Thoracic aorta (tissue), 2 donors: ENCODE measurements around the gene FAM174C. TPM values are rescaled to one million over a fixed set of nuclear protein-coding genes. Genes with fewer than 3 reads are reported as not detected.
A peak's percentile ranks its signal among the peaks of the same experiment; 100 is the strongest.

ENCODE experiments used
- ATAC-seq: fragments of 150-250 bp; one replicate; pipeline ENCODE4 v1.8.0; 2017; ENCODE audit warnings: low read depth; ENCODE audit not compliant: insufficient number of reproducible peaks, low FRiP score
- DNase-seq: peaks from one replicate; pipeline ENCODE4 v3.0.0-alpha.2; 2020; ENCODE audit warnings: low spot score
- H3K27ac ChIP-seq, 2 donors: fragments of 200-600 bp; sonication (generic); 1 replicate in 1 of 2; 2 replicates in 1 of 2; pipeline ENCODE4 v1.5.1; 2016; ENCODE audit warnings: mild to moderate bottlenecking in 2 of 2, moderate library complexity in 2 of 2
- H3K27me3 ChIP-seq: fragments of 200-600 bp; sonication (generic); replicated peaks from 2 replicates; pipeline ENCODE4 v1.6.0; 2016; ENCODE audit warnings: mild to moderate bottlenecking; ENCODE audit not compliant: insufficient read depth
- H3K36me3 ChIP-seq: fragments of 200-600 bp; sonication (generic); one replicate; pipeline ENCODE4 v1.5.1; 2016
- H3K4me1 ChIP-seq, 2 donors: fragments of 200-600 bp; sonication (generic); 1 replicate in 1 of 2; 2 replicates in 1 of 2; pipeline versions ENCODE4 v1.5.1 to v1.6.0; 2016; ENCODE audit warnings: low read depth in 2 of 2, mild to moderate bottlenecking in 1 of 2; ENCODE audit not compliant: control insufficient read depth in 1 of 2
- H3K4me3 ChIP-seq: fragments of 200-600 bp; sonication (generic); 2 replicates; pipeline ENCODE4 v1.5.1; 2016; ENCODE audit warnings: mild to moderate bottlenecking
- H3K9me3 ChIP-seq: fragments of 200-600 bp; sonication (generic); 2 replicates; pipeline ENCODE4 v1.5.1; 2016
- total RNA-seq, 2 donors: library from RNA; depleted of rRNA; stranded (reverse); fragments of >200 nt; gene quantifications; one replicate each; pipeline versions ENCODE4 v1.1.0 to v1.2.3, GENCODE V29; 2016
- TF ChIP-seq, protein P1 (sequence below): fragments of 200-600 bp; sonication (generic); IDR thresholded peaks from one replicate; pipeline ENCODE4 v1.5.1; 2019; ENCODE audit warnings: antibody characterized with exemption

The FAM174C gene
- total RNA-seq, 2 donors from 2014 or later, result 18.8 to 40.8 TPM

DNA sequence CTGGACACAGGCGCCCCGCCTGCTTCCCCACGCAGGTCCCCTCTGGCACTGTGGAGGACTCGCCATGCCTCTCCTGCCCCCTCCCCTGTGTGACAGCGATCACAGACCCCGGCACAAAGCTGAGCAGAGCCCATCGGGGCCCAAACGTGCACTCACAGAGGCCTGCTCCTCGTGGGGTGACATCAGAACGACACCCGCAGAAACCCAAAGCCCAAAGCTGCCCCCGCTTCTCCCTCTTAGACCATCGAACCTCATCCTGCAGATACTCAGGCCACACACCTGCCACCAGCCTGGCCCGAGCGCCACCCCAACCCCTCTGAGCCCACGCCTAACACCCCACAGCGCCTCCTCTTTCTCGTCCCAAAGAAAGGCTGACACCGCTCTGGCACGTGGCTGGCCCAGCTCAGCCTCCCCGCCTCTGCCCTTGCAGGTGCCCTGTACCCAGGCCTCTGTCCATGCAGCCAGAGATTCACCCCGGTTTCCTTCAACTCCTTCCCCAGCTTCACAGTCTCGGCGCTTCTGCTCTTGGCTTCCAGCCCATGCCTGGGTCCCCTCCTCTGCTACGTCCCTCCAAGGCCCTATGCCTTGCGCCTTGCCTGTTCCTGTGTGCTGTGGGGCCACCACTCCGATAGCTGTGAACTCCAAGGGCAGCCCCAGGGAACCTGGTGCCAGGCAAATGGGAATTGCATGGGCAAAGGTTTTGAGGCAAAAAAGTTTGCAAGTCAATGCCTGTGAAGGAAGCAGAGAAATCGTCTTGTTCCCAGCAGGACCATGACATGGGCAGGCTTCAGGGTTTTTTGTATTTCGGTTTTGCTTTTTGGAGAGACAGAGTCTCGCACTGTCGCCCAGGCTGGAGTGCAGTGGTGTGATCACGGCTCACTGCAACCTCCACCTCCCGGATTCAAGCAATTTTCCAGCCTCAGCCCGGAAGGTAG, 36.7 kb upstream of the FAM174C start:
- Histone ChIP-seq H3K36me3 (no peaks in the 10 kb centered on the region), H3K4me3 (peak overlapping the region; percentile 65), H3K27me3 (no peaks in the 10 kb centered on the region), H3K9me3 (no peaks in the 10 kb centered on the region), H3K4me1 (peaks cover 35 to 54% of the 10 kb centered on the region in 2 donors), H3K27ac (peak overlapping the region; percentile 41 to 78)
- TF ChIP-seq, protein P1, sequence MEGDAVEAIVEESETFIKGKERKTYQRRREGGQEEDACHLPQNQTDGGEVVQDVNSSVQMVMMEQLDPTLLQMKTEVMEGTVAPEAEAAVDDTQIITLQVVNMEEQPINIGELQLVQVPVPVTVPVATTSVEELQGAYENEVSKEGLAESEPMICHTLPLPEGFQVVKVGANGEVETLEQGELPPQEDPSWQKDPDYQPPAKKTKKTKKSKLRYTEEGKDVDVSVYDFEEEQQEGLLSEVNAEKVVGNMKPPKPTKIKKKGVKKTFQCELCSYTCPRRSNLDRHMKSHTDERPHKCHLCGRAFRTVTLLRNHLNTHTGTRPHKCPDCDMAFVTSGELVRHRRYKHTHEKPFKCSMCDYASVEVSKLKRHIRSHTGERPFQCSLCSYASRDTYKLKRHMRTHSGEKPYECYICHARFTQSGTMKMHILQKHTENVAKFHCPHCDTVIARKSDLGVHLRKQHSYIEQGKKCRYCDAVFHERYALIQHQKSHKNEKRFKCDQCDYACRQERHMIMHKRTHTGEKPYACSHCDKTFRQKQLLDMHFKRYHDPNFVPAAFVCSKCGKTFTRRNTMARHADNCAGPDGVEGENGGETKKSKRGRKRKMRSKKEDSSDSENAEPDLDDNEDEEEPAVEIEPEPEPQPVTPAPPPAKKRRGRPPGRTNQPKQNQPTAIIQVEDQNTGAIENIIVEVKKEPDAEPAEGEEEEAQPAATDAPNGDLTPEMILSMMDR, result no peak
- no peak for DNase-seq
- ATAC-seq, result no peak

DNA sequence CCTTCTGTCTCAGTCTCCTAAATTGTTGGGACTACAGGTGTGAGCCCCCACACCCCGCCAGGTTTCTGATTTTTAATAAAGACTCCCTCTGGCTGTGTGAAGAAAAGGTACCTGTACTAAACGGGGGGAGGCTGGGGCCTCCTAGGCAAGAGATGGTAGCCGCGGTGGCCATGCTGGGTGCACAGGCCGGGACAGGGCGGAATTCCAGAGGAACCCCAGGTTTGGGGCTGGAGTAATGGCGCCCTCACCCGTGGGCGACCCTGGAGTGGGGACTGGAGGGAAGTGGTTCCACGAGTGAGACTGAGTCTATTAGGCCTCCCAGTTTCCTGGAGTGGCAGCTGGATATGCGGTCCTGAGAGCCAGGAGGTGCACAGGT, 35.9 kb upstream of the FAM174C start:
- no peaks in the 10 kb centered on the region for H3K27me3 ChIP-seq
- TF ChIP-seq, protein P1, result no peak
- H3K27ac ChIP-seq, result peak overlapping the region; percentile 78 to 89
- DNase-seq, result no peak
- H3K9me3 ChIP-seq, result no peaks in the 10 kb centered on the region
- ATAC-seq, result no peak
- H3K36me3 ChIP-seq, result no peaks in the 10 kb centered on the region
- H3K4me1 ChIP-seq, result peaks cover 40 to 62% of the 10 kb centered on the region in 2 donors
- H3K4me3 ChIP-seq, result no peak overlapping the region

DNA sequence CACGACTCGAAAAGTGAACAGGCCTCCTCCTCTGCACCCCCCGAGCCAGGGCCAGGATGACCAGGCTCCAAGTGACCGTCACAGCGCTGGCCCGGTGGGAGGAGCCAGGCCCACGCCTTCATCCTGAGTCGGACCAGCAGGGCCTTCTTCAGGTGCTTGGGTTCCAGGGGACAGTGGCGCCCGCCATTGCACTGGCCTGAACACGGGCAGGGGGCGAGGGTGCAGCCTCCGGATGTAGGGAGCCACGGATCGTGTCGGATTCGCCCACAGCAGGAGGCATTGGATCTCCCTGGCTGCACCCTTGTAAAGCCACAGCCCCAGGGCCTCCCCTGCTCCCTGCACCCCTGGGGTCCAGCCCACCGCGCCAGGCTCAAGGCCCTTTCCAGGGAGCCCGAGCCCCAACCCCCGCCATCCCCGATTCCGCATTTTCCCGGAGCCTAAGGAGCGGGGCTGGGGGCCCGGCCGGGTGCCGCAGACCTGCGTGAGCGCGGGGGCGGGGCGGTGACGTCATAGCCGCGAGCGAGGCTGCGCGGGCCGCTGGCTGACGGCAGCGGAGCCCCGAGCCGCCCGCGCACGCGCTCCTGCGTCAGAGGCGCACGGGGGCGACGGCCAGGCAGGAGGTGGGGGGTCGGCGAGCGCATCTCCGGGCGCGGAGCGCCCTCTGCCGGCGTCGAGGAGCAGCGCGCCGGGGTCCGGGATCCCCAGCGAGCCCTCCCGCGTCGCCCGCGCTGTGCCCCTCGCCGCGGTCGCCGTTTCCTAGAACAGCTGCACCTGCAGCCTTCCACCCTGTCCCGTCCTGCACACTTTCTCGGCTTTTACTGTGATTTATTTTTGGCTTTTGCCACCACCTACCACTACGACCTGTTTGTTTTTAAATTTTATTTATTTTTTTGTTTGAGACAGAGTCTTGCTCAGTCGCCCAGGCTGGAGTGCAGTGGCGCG, 35.3 kb upstream of the FAM174C start:
- DNase-seq, result no peak
- TF ChIP-seq, protein P1, result peak; percentile 93
- Histone ChIP-seq H3K27me3 (no peaks in the 10 kb centered on the region), H3K36me3 (no peaks in the 10 kb centered on the region), H3K4me1 (peaks cover 45 to 69% of the 10 kb centered on the region in 2 donors), H3K9me3 (no peaks in the 10 kb centered on the region), H3K4me3 (peak overlapping the region; percentile 94), H3K27ac (peak overlapping the region; percentile 78 to 89)
- ATAC-seq, result peak; percentile 16

DNA sequence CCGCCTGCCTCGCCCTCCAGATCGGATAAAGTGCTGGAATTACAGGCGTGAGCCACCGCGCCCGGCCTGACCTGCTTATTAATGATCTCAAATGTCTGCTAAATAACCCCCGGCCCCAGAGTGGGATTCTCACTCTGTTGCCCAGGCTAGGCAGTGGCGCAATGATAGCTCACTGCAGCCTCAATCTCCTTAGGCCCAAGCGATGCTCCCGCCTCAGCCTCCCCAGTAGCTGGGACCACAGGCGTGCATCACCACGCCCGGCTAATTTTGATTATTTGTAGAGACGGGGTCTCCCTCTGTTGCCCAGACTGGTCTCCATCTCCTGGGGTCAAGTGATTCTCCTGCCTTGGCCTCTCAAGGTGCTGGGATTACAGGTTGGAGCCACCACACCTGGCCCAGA, 34.4 kb upstream of the FAM174C start:
- ATAC-seq, result no peak
- peaks cover 52 to 77% of the 10 kb centered on the region in 2 donors for H3K4me1 ChIP-seq
- H3K27ac ChIP-seq, result peak overlapping the region; percentile 84 to 88
- peak overlapping the region; percentile 94 for H3K4me3 ChIP-seq
- no peaks in the 10 kb centered on the region for H3K9me3 ChIP-seq
- DNase-seq, result no peak
- TF ChIP-seq, protein P1, result no peak
- H3K36me3 ChIP-seq, result no peaks in the 10 kb centered on the region
- no peaks in the 10 kb centered on the region for H3K27me3 ChIP-seq
